HL-60 (cell line): Measurements from ENCODE around the gene CNTN5.

Source experiments
- DNase-seq, 2 experiments: peaks; one replicate each; pipeline ENCODE4 v3.0.0-alpha.2; 2010 to 2020; ENCODE audit warnings: low read depth in 1 of 2, low spot score in 1 of 2
- H3K27ac ChIP-seq: fragments of 250-450 bp; sonication (Bioruptor Pico); replicated peaks from 2 replicates; pipeline ENCODE4 v1.5.1; 2020; ENCODE audit warnings: mild to moderate bottlenecking, moderate library complexity
- H3K27me3 ChIP-seq: fragments of 250-450 bp; sonication (Bioruptor Pico); 2 replicates; pipeline ENCODE4 v1.5.1; 2021; ENCODE audit warnings: mild to moderate bottlenecking, moderate library complexity; ENCODE audit not compliant: insufficient read depth, poor library complexity, severe bottlenecking
- H3K4me3 ChIP-seq: replicated peaks from 2 replicates; pipeline ENCODE4 v1.5.1; 2011; ENCODE audit warnings: mild to moderate bottlenecking, control low read depth, low read length; ENCODE audit not compliant: insufficient read depth
- GABPA ChIP-seq: IDR thresholded peaks from 2 replicates; pipeline ENCODE4 v1.6.1; 2012; ENCODE audit warnings: low read depth
- POLR2AphosphoS5 ChIP-seq: IDR thresholded peaks from 2 replicates; pipeline ENCODE4 v1.6.1; 2012; ENCODE audit warnings: low read depth
- SPI1 ChIP-seq: IDR thresholded peaks from 2 replicates; pipeline ENCODE4 v1.6.1; 2012; ENCODE audit warnings: low read depth, mild to moderate bottlenecking, borderline replicate concordance
- TF ChIP-seq, protein P1 (sequence below): IDR thresholded peaks from one replicate; pipeline ENCODE4 v1.5.1; 2011; ENCODE audit warnings: low read length, control low read depth, inconsistent platforms; ENCODE audit not compliant: insufficient read depth
- TF ChIP-seq, protein P2 (sequence below): IDR thresholded peaks from 2 replicates; pipeline ENCODE4 v1.6.1; 2012; ENCODE audit warnings: low read depth; ENCODE audit not compliant: insufficient replicate concordance

The CNTN5 gene

DNA sequence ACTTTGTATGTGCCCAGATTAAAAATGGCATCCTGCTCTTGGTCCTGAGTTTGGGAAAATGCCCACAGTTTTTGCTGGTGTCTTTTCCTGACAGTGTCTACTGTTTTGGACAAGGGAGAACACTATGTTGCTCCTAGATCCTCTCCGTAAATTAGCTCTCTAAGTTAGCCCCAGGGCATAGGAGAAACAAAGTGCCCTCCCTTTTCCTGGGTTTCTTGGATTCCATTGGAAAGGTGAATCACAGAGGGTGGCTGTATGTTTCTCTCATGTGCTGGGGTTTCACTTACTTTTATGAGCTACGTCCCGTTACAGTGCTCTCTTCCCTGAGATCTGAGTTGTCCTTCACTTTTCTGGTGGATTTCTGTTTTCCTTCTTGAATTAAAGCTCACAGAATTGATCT lies 782.8 kb downstream of the CNTN5 start:
- TF ChIP-seq POLR2AphosphoS5 (no peak), SPI1 (no peak), GABPA (no peak)
- TF ChIP-seq, protein P1, sequence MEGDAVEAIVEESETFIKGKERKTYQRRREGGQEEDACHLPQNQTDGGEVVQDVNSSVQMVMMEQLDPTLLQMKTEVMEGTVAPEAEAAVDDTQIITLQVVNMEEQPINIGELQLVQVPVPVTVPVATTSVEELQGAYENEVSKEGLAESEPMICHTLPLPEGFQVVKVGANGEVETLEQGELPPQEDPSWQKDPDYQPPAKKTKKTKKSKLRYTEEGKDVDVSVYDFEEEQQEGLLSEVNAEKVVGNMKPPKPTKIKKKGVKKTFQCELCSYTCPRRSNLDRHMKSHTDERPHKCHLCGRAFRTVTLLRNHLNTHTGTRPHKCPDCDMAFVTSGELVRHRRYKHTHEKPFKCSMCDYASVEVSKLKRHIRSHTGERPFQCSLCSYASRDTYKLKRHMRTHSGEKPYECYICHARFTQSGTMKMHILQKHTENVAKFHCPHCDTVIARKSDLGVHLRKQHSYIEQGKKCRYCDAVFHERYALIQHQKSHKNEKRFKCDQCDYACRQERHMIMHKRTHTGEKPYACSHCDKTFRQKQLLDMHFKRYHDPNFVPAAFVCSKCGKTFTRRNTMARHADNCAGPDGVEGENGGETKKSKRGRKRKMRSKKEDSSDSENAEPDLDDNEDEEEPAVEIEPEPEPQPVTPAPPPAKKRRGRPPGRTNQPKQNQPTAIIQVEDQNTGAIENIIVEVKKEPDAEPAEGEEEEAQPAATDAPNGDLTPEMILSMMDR: no peak
- TF ChIP-seq, protein P2, sequence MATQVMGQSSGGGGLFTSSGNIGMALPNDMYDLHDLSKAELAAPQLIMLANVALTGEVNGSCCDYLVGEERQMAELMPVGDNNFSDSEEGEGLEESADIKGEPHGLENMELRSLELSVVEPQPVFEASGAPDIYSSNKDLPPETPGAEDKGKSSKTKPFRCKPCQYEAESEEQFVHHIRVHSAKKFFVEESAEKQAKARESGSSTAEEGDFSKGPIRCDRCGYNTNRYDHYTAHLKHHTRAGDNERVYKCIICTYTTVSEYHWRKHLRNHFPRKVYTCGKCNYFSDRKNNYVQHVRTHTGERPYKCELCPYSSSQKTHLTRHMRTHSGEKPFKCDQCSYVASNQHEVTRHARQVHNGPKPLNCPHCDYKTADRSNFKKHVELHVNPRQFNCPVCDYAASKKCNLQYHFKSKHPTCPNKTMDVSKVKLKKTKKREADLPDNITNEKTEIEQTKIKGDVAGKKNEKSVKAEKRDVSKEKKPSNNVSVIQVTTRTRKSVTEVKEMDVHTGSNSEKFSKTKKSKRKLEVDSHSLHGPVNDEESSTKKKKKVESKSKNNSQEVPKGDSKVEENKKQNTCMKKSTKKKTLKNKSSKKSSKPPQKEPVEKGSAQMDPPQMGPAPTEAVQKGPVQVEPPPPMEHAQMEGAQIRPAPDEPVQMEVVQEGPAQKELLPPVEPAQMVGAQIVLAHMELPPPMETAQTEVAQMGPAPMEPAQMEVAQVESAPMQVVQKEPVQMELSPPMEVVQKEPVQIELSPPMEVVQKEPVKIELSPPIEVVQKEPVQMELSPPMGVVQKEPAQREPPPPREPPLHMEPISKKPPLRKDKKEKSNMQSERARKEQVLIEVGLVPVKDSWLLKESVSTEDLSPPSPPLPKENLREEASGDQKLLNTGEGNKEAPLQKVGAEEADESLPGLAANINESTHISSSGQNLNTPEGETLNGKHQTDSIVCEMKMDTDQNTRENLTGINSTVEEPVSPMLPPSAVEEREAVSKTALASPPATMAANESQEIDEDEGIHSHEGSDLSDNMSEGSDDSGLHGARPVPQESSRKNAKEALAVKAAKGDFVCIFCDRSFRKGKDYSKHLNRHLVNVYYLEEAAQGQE: no peak
- Histone ChIP-seq H3K4me3 (no peak overlapping the region), H3K27ac (no peak overlapping the region), H3K27me3 (no peaks in the 10 kb centered on the region)
- no peak for DNase-seq

DNA sequence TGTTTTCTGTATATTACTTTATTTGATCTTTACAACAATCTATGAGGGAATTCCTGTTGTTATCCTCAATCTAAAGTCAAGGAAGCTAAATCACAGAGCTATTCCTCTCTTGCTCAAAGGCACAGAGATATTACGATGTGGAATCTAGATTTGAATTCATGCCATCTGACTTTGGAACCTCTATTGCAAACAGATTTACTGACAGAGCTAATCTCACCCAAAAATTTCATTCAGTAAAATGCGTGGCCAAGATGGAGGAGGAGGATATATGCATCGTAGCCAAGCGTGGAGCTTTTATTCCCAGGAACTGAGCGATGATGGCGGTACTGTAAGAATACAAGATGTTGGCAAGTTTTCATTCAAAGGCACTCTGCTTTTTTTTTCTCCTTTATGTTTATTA lies 791.8 kb downstream of the CNTN5 start:
- Histone ChIP-seq H3K27me3 (no peaks in the 10 kb centered on the region), H3K27ac (no peak overlapping the region), H3K4me3 (no peak overlapping the region)
- no peak for DNase-seq
- no peak for TF ChIP-seq SPI1
- TF ChIP-seq, protein P1: no peak
- no peak for TF ChIP-seq GABPA
- TF ChIP-seq, protein P2: no peak
- no peak for TF ChIP-seq POLR2AphosphoS5

DNA sequence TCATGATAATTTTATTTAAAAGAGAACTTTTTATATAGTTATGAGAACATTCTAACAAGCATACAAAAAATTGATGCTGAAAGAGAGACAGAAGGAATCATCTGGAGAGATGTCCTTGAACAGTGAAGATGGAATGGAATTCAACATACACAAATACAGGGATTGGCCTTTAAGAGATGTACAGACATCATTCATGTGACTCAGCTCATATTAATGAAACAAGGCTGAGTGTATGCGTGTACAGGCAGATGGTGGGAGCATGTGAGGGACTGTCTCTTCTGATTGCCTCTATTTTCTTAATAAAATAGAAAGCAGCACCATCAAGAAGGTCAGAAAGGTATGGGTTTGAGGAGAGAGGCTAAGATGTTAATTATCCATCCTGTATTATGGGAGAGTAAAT lies 793.3 kb downstream of the CNTN5 start:
- DNase-seq: no peak
- H3K27me3 ChIP-seq: no peaks in the 10 kb centered on the region
- TF ChIP-seq GABPA (no peak), POLR2AphosphoS5 (no peak), SPI1 (no peak)
- TF ChIP-seq, protein P1: no peak
- TF ChIP-seq, protein P2: no peak
- no peak overlapping the region for H3K27ac ChIP-seq
- H3K4me3 ChIP-seq: no peak overlapping the region
